Activated CD8-positive, alpha-beta memory T cell treated with anti-CD3 and anti-CD28 coated beads for 48 hours (primary cell): ENCODE data around the gene SH2D3A.

Experiments used
- DNase-seq, 3 experiments: peaks; one replicate each; pipeline ENCODE4 v3.0.0-alpha.2; 2020; ENCODE audit warnings: low read depth in 2 of 3, low spot score in 2 of 3

SH2D3A gene

GRCh38 chr19:6723738-6724137 lies 43.5 kb downstream of the SH2D3A start:
- DNase-seq: no peak

- no peak for DNase-seq
These were observed 44.1 kb downstream of the SH2D3A start for GRCh38 chr19:6723108-6723618.

GRCh38 chr19:6721773-6722172 lies 45.5 kb downstream of the SH2D3A start:
- no peak for DNase-seq

- no peak for DNase-seq
These were observed 46.1 kb downstream of the SH2D3A start for GRCh38 chr19:6721138-6721474.

- DNase-seq: no peak
These were observed 46.7 kb downstream of the SH2D3A start, which contains the start of gene C3 for GRCh38 chr19:6720369-6721137. Gene C3 (minus strand): TSS chr19:6720650. CDS start chr19:6720589, 61 bp downstream.

GRCh38 chr19:6719992-6720368 lies 47.3 kb downstream of the SH2D3A start:
- DNase-seq: no peak

GRCh38 chr19:6719540-6719861 lies 47.7 kb downstream of the SH2D3A start:
- DNase-seq: no peak

- DNase-seq: no peak
These were observed 48.3 kb downstream of the SH2D3A start for GRCh38 chr19:6718741-6719539.

GRCh38 chr19:6718111-6718740 lies 49.0 kb downstream of the SH2D3A start:
- no peak for DNase-seq

- DNase-seq: no peak
These were observed 49.7 kb downstream of the SH2D3A start for GRCh38 chr19:6717441-6717971.

- DNase-seq: no peak
These were observed 50.2 kb downstream of the SH2D3A start for GRCh38 chr19:6717036-6717435.

- DNase-seq: no peak
These were observed 50.6 kb downstream of the SH2D3A start for GRCh38 chr19:6716610-6716970.

- no peak for DNase-seq
These were observed 52.3 kb downstream of the SH2D3A start for GRCh38 chr19:6714749-6715555.

- DNase-seq: no peak
These were observed 53.2 kb downstream of the SH2D3A start for GRCh38 chr19:6713773-6714692.

GRCh38 chr19:6712692-6713670 lies 54.3 kb downstream of the SH2D3A start:
- DNase-seq: no peak

GRCh38 chr19:6712231-6712630 lies 55.0 kb downstream of the SH2D3A start:
- DNase-seq: no peak

- DNase-seq: no peak
These were observed 55.6 kb downstream of the SH2D3A start for GRCh38 chr19:6711605-6712004.

- DNase-seq: no peak
These were observed 56.2 kb downstream of the SH2D3A start for GRCh38 chr19:6711078-6711361.
